ENCODE results near the gene CRTC1.
"Not testable (repeated sequence)": the region's sequence is repeated elsewhere in the genome, so short reads cannot be mapped to it uniquely, and the experiment has no call there.

CRTC1 gene

GRCh38 chr19:18669883-18670282, 13.6 kb upstream of the CRTC1 start:
- DNase-seq (ENCODE audit: low spot score) = no peak

GRCh38 chr19:18670312-18670711, 13.2 kb upstream of the CRTC1 start:
- DNase-seq (ENCODE audit: low spot score) = no peak

GRCh38 chr19:18671303-18672043, 12.0 kb upstream of the CRTC1 start:
- DNase-seq (ENCODE audit: low spot score) = no peak

- no peak for DNase-seq (ENCODE audit: low spot score)
These were observed 11.4 kb upstream of the CRTC1 start for GRCh38 chr19:18672044-18672451.

GRCh38 chr19:18672606-18673337, 10.7 kb upstream of the CRTC1 start:
- peak; percentile 25 for DNase-seq (ENCODE audit: low spot score)

GRCh38 chr19:18674616-18675015, 8.9 kb upstream of the CRTC1 start:
- peak; percentile 49 for DNase-seq (ENCODE audit: low spot score)

- no peak for DNase-seq (ENCODE audit: low spot score)
These were observed 7.7 kb upstream of the CRTC1 start for GRCh38 chr19:18675779-18676178.

- no peak for DNase-seq (ENCODE audit: low spot score)
These were observed 6.8 kb upstream of the CRTC1 start for GRCh38 chr19:18676692-18677091.

- no peak for DNase-seq (ENCODE audit: low spot score)
These were observed 6.3 kb upstream of the CRTC1 start for GRCh38 chr19:18677156-18677555.

GRCh38 chr19:18680148-18680547, 3.3 kb upstream of the CRTC1 start:
- DNase-seq (ENCODE audit: low spot score) = not testable (repeated sequence)

- no peak for DNase-seq (ENCODE audit: low spot score)
These were observed 722 bp upstream of the CRTC1 start for GRCh38 chr19:18682807-18683108.

GRCh38 chr19:18683958-18684641, 620 bp downstream of the CRTC1 start:
- no peak for DNase-seq (ENCODE audit: low spot score)

- no peak for DNase-seq (ENCODE audit: low spot score)
These were observed 1.1 kb downstream of the CRTC1 start for GRCh38 chr19:18684642-18684993.

- no peak for DNase-seq (ENCODE audit: low spot score)
These were observed 2.2 kb downstream of the CRTC1 start for GRCh38 chr19:18685597-18686190.

GRCh38 chr19:18687740-18688465, 4.4 kb downstream of the CRTC1 start:
- DNase-seq (ENCODE audit: low spot score) = no peak

- no peak for DNase-seq (ENCODE audit: low spot score)
These were observed 12.5 kb downstream of the CRTC1 start for GRCh38 chr19:18696023-18696422.

- no peak for DNase-seq (ENCODE audit: low spot score)
These were observed 14.2 kb downstream of the CRTC1 start for GRCh38 chr19:18697680-18698079.

GRCh38 chr19:18698321-18699167, 15.1 kb downstream of the CRTC1 start:
- DNase-seq (ENCODE audit: low spot score) = no peak

- no peak for DNase-seq (ENCODE audit: low spot score)
These were observed 16.0 kb downstream of the CRTC1 start for GRCh38 chr19:18699403-18700054.

- DNase-seq (ENCODE audit: low spot score) = peak; percentile 52
These were observed 17.2 kb downstream of the CRTC1 start for GRCh38 chr19:18700501-18701249.

All from pons (tissue), 1 donor.